Measurements from ENCODE around the gene N4BP2L2.

The N4BP2L2 gene

GRCh38 chr13:32423592-32423991 lies 115.0 kb downstream of the N4BP2L2 start:
- no peak for FAIRE-seq

- no peak for FAIRE-seq
Observed at GRCh38 chr13:32419862-32420261, 118.7 kb downstream of the N4BP2L2 start.

- FAIRE-seq: no peak
Observed at GRCh38 chr13:32417995-32418394, 120.6 kb downstream of the N4BP2L2 start.

- FAIRE-seq: no peak
Observed at GRCh38 chr13:32415019-32415418, 123.6 kb downstream of the N4BP2L2 start.

GRCh38 chr13:32414580-32414979 lies 124.0 kb downstream of the N4BP2L2 start:
- no peak for FAIRE-seq

- FAIRE-seq: no peak
Observed at GRCh38 chr13:32413284-32413683, 125.3 kb downstream of the N4BP2L2 start.

- no peak for FAIRE-seq
Observed at GRCh38 chr13:32409561-32410421, 128.8 kb downstream of the N4BP2L2 start.

- no peak for FAIRE-seq
Observed at GRCh38 chr13:32409001-32409313, 129.6 kb downstream of the N4BP2L2 start.

GRCh38 chr13:32408296-32409000 lies 130.1 kb downstream of the N4BP2L2 start:
- FAIRE-seq: no peak

GRCh38 chr13:32407854-32408253 lies 130.7 kb downstream of the N4BP2L2 start:
- FAIRE-seq: no peak

- FAIRE-seq: no peak
Observed at GRCh38 chr13:32403108-32403507, 135.5 kb downstream of the N4BP2L2 start.

GRCh38 chr13:32391101-32391619 lies 147.4 kb downstream of the N4BP2L2 start:
- no peak for FAIRE-seq

- FAIRE-seq: no peak
Observed at GRCh38 chr13:32390484-32390883, 148.1 kb downstream of the N4BP2L2 start.

GRCh38 chr13:32390048-32390447 lies 148.5 kb downstream of the N4BP2L2 start:
- FAIRE-seq: no peak

- FAIRE-seq: no peak
Observed at GRCh38 chr13:32385410-32385809, 153.2 kb downstream of the N4BP2L2 start.

- FAIRE-seq: no peak
Observed at GRCh38 chr13:32384702-32385101, 153.9 kb downstream of the N4BP2L2 start.

- FAIRE-seq: no peak
Observed at GRCh38 chr13:32383836-32384618, 154.6 kb downstream of the N4BP2L2 start.

All from G401.6 (cell line).